GM19463 (cell line): Measurements from ENCODE around the gene AEBP2.

Experiments
- ATAC-seq: cut with Tn5 transposase; IDR thresholded peaks from one replicate; pipeline ENCODE4 v1.9.1; 2021; ENCODE audit warnings: mild to moderate bottlenecking, moderate library complexity; ENCODE audit not compliant: unreplicated experiment

Gene AEBP2

GRCh38 chr12:19499030-19499429 lies 59.7 kb downstream of the AEBP2 start:
- ATAC-seq = no peak

GRCh38 chr12:19506497-19506896 lies 67.2 kb downstream of the AEBP2 start:
- no peak for ATAC-seq

GRCh38 chr12:19507823-19508222 lies 68.5 kb downstream of the AEBP2 start:
- no peak for ATAC-seq

GRCh38 chr12:19510461-19510860 lies 71.2 kb downstream of the AEBP2 start:
- ATAC-seq = no peak

DNA sequence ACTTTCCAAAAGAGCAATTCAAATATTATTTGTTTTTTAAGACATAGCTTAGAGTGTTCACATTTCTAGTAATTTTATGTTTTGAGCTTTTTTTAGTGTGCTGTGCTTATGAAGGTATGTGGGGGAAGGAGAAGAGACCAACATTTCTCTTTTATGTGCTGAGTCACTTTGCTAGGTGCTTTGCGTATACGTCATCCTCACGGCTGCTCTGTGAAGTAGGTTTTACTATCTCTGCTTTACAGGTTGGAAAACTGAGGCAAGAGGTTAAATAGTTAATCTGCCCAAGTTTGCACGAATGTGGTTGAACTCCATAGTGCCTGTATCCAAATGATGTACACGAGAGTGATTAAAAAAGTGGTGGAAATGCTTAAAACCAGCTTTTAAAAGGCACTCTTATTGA lies 75.9 kb downstream of the AEBP2 start:
- ATAC-seq = no peak

DNA sequence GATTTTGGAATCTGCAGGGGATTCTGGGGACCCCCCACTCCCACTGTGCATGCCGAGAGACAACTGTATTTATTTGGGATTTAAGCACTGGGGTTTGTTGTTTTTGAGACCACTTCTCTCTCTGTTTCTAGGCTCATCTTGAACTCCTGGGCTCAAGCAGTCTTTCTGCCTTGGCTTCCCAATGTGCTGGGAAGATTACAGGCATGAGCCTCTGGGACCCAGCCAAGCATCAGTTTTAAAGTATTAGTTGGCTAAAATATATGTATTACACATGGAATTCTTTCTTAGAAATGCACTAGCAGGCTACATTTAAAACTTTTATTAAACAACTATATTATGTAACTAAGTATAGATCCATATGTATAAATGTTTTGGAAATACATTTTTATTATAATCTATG lies 78.3 kb downstream of the AEBP2 start:
- no peak for ATAC-seq

DNA sequence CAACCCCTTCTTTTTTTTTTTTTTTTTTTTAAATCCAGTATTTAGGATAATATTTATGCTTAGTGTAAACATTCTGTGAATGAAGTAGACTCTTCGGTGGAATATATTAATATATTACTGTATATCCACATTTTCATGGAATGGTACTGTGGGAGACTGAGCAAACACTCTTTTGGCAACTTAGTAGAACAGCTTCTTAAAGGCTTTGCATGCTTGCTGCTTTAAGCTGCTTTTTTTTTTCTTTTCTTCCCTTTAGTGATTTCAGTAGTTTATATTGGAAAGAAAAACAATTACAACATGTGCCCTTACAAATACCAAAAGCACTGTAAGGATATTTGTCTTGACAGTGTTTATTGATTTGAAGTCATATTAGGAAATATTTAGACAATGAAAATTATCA lies 78.9 kb downstream of the AEBP2 start:
- ATAC-seq = no peak

- ATAC-seq = no peak
Measured at GRCh38 chr12:19520646-19521415, 81.5 kb downstream of the AEBP2 start.

GRCh38 chr12:19525274-19525673 lies 86.0 kb downstream of the AEBP2 start:
- no peak for ATAC-seq

- ATAC-seq = no peak
Measured at GRCh38 chr12:19527866-19528265, 88.6 kb downstream of the AEBP2 start.

DNA sequence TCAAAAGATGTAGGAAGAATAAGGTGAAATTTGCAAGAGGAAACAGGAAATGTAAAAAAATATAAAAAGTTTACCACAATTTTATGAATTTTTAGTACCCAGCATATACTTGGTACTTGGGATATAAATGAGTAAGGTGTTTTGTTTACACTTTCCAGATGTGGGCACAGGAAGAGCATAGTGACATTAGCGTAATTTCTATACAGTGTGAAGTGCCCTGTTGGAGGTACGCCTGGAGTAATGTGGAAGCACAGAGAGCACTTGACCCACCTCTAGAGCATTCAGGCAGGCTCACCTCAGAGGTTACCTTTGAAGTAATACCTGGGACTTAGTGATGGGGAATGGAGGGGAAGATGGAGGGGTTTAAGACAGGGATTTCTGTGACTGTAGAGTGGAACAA lies 89.5 kb downstream of the AEBP2 start:
- ATAC-seq = no peak

GRCh38 chr12:19529951-19530636 lies 90.8 kb downstream of the AEBP2 start:
- no peak for ATAC-seq

GRCh38 chr12:19530637-19531023 lies 91.3 kb downstream of the AEBP2 start:
- no peak for ATAC-seq

- ATAC-seq = no peak
Measured at GRCh38 chr12:19533567-19533966, 94.3 kb downstream of the AEBP2 start.

- no peak for ATAC-seq
Measured at GRCh38 chr12:19539071-19539470, 99.8 kb downstream of the AEBP2 start.

GRCh38 chr12:19539836-19540235 lies 100.5 kb downstream of the AEBP2 start:
- no peak for ATAC-seq

DNA sequence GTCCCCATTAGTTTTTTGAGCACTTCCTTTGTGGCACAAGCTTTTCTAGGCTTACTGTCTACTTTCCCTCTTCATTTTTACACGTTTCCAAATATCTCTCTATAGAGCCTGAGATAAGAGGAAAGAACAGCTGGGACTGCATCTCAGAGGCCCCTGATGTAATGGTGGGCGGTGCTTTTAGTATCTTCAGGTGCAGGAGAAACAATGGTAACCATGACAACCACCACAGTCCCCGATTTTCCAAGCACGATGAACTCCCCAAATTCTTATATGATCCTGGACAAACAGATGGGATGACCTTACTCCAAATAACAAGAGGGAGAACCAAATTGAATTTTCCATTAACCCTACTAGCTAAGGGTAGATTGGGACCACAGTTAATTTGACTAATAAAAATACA lies 103.3 kb downstream of the AEBP2 start:
- no peak for ATAC-seq

DNA sequence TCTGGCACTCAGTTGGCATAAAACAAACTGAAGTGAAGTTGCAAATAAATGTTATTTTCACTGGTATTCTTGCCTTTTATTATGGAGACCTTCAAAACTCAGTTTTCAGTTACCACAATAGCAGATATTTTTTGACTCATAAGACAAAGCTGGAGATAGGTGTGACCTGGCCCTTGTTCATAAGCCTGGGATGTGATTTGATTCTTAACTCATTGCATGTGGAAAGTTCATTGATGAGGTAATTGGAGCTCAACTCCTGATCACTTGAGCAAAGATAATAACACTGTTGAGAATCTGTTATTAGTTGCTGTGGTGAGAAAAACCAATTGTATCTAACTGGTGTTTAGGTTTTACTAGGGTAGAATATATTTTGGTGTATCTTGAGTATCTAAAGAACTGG lies 105.1 kb downstream of the AEBP2 start:
- ATAC-seq = no peak

DNA sequence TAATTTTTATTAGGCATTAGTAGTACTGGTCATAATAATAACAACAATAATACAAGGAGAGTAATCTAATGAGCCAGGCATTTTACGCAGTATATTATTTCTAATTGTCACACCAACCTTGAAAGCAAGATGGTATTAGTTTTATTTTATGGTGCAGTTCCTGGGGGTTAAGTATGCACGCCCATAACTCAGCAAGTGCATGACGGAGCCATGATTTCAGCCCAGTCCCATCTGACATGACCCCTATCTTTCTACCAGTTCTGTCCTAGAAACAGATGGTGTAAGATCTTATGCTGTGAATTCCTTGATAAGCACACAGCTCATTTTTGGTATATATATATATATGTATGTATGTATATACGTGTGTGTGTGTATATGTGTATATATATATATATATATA lies 106.0 kb downstream of the AEBP2 start:
- no peak for ATAC-seq

DNA sequence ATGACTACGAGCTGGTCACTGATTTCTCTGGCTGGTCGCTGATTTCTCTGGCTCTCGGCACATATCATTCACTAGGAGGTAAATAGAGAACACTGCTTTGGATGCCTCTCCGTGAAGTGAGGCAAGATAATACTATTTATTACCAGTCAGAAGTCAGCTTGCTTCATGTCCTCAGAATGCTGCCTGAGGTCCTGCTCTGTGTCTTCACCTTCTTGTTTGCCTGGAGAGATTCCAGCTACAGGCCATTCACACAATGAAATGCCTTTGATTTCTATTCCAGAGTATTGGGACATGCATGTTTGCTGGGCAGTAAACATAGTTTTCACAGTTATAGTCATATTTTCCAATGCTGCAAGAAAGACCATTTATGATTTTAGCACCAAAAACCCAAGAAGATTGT lies 106.7 kb downstream of the AEBP2 start:
- no peak for ATAC-seq

DNA sequence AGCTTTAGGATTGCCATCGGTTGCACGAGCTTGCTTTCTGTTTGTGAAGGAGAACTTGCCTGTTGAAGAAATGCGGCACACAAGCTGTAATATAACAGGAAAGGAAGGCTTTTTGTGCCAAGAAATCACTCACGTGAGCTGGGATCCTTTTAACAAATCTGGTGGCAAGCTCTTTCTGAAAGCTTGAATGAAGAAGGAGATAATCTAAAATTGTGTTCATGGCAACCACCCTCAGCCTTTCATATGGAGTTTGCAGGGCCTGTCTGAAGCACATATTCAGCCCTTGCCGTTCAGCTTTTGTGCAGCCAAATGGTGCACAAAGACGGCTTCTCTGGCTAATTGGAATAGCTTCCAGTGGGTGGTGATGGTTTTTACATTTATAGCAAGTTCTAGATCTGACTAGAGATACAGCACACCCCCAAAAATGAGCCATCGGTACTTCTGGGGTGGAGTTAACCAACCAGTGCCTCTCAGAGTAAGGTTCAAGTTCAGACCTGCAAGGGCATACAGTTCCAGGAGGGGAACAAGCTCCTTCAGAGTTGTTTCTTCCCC lies 107.4 kb downstream of the AEBP2 start:
- ATAC-seq = no peak

DNA sequence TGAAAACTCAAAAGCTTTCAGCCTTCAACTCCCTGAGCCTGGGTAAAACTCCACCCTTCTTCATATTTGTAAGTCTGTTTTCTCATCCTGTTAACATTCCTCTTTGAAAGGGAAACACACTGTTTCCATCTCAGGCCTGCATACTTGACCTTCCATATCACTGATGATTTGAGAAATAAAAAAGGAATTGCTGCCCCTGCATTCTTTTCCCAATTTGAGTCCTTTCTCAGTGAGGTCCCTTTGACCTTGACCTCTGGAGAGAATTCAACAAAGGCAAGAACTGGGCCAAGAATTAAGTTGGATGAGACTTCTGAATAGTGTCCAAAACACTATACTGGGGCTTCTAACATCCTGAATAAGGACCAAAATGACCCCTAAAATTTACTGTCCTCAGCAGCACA lies 108.0 kb downstream of the AEBP2 start:
- ATAC-seq = no peak
